OCI-M2 (cell line): ENCODE measurements around the gene PLCB4.

ENCODE experiments used
- DNase-seq: peaks from one replicate; lab custom pipeline; 2025; ENCODE audit not compliant: unreplicated experiment; lab: John Stamatoyannopoulos, UW

Gene PLCB4

GRCh38 chr20:9422321-9423057 is 353.6 kb downstream of the PLCB4 start:
- no peak for DNase-seq

GRCh38 chr20:9424551-9424950 is 355.7 kb downstream of the PLCB4 start:
- peak; percentile 71 for DNase-seq

GRCh38 chr20:9427430-9428291 is 358.8 kb downstream of the PLCB4 start:
- DNase-seq, result no peak

- no peak for DNase-seq
Measured at GRCh38 chr20:9428292-9428607, 359.4 kb downstream of the PLCB4 start.

- DNase-seq, result no peak
Measured at GRCh38 chr20:9439806-9440205, 370.9 kb downstream of the PLCB4 start.

DNA sequence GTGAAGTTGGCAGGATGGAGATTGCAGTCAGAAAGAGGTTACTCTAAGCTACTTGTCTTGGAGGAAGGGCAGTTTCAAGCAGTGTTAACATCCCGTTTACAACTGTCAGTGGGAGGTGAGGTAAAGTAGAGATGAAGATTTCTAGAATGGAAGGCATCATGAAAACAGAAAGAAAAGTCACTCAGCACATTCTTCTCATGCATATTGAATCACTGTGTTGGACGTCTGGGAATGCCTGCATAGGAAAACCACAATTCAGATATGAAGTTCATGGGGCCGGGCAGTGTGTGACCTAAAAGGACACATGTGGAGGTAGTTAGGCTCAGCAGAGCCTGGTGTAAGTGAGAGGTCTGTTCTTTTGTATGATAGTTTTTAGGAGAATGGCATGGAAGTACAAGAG is 372.0 kb downstream of the PLCB4 start:
- no peak for DNase-seq

GRCh38 chr20:9441948-9442347 is 373.1 kb downstream of the PLCB4 start:
- no peak for DNase-seq

- DNase-seq, result no peak
Measured at GRCh38 chr20:9442858-9443257, 374.0 kb downstream of the PLCB4 start.

DNA sequence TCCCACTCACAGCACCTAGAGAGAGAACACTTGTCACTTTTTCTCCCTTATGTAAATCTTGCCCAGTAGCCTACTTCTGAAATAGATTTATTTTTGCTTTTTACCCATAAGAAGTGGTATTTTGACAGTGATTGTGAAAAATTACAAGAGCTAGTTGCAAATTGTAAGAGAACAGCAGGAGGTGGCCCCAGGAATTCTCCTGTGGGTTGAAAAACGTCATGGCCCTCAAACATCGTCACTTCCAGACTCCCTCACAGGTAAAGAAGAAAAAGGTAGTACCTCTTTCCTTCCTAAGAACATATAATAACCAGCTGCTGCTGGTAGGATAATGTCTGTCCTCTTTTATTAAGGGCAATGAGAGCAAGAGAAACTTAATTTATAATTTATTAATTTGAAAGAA is 376.0 kb downstream of the PLCB4 start:
- DNase-seq, result no peak

GRCh38 chr20:9447182-9447581 is 378.3 kb downstream of the PLCB4 start:
- DNase-seq, result no peak

DNA sequence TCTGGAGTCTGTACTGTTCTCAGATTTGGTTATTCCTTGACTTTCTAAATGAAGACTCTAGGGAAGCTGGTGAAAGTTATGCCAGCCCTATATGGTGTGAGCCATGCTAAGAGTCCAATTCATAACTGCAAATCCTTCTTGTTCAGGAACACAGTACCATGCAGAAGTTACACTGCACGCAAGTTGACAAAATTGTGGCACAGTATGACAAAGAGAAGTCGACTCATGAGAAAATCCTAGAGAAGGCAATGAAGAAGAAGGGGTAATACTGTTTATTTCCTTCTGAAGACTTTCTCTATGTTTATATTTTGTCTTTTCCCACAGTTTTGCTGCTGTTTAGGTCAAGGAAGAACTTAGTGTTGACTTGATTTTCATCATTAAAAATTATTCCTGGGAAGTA is 384.3 kb downstream of the PLCB4 start:
- DNase-seq, result no peak

GRCh38 chr20:9454791-9455190 is 385.9 kb downstream of the PLCB4 start:
- no peak for DNase-seq

DNA sequence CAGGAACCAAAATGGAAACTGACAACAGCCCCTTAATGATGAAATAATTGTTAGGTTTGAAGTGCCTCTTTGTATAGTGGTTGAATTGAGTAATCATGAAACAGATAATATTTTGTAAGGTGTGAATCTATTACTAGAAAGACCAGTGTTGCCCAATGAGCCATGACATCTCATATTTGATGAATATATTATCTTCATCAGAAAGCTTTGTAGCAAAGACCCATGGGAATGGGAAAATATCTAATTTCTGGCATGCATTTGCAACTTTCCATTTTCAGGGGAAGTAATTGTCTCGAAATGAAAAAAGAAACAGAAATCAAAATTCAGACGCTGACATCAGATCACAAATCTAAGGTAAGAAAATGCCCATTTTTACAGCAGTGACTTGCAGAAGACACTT is 388.2 kb downstream of the PLCB4 start:
- no peak for DNase-seq

DNA sequence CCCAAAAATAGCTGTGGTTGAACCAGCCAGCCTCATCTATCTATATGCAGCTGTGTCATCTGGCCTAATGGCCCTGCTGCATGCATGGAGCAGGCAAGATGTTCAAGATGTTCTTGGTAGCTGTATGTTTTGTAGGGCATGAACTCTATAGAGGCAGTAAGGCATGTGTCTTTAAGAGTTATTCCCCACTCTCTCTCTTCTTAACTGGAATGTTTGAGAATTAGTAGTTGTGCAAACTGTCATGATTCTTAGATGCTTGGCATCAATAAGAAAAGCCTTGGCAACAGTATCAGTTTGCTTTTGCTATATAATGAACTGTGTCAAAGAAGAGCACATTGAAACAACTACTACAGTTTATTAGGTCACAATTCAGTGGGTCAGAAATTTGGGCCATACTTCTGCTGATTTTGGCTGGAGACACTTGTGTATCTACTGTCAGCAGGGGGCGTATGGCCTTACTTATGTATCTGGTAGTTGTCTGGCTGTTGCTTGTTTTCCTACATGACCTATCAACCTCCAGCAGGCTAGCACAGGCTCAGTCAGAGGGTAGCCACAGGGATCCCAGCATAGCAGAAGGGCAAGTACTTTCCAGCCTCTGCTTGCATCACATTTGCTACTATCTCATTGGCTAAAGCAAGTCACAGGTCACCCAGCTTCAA is 389.4 kb downstream of the PLCB4 start:
- no peak for DNase-seq

GRCh38 chr20:9460518-9460917 is 391.6 kb downstream of the PLCB4 start:
- DNase-seq, result no peak

GRCh38 chr20:9467995-9468394 is 399.1 kb downstream of the PLCB4 start:
- DNase-seq, result no peak

DNA sequence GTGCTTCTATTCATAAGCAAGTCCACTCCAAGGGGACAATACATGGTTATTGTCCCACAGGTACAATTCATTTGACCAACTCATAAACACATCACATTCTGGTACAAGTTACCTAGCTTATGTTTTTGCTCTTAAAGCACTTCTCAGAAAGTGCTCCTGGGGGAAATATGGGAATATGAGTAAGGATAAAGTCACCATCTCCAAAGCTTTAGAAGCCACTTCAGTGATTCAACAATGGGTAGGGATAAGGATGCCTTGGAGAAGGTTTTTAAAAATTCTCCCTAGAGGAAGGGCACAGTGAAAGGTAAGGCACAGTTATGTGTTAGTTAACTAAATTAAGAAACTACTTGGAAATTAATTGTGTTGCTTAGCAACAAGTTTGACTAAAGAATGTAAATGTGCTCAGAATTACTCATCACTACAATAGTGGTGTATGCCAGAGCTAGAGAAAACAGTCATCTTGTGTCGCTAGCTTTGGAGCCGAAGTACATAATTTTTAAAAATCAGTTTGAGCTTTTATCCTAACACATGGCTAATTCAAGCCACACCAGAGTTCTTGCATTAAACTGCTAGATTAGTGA is 406.0 kb downstream of the PLCB4 start:
- no peak for DNase-seq

DNA sequence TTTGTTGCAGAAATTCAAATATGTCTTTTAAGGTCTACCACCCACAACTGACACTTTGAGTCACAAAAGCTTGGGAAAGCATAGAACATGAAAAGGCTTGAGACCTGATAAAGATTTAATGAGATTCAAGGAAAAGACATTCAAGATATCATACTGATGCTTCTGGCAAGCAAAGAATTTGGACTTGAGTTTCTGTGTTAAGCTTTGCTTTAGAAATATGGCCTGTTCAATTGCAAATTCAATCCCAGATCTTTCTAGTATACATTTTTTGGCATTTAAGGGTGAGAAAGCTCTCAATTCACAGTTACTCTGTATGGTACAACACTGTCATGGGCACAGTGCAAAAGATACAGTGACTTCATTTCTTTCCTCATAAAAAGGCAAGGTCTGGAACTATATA is 406.6 kb downstream of the PLCB4 start:
- no peak for DNase-seq

- DNase-seq, result no peak
Measured at GRCh38 chr20:9476174-9476573, 407.3 kb downstream of the PLCB4 start.

- DNase-seq, result no peak
Measured at GRCh38 chr20:9476637-9477036, 407.8 kb downstream of the PLCB4 start.

DNA sequence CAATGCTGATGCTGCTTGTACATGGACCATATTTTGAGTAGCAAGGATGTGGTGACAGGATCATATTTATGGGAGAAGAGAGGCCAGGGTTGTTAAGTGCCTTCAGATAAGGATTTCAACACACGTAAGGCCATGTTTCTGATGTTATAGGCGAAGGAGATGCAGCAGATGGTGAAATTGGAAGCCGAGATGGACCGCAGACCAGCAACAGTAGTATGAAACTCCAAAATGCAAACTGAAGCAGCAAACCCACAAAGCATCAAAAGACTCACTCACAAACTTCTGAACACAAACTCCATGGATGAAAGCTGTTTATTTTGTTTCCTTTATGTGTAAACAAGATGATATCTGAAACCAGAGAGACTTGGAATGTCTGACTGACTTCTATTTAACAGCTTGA is 409.9 kb downstream of the PLCB4 start:
- DNase-seq, result no peak

DNA sequence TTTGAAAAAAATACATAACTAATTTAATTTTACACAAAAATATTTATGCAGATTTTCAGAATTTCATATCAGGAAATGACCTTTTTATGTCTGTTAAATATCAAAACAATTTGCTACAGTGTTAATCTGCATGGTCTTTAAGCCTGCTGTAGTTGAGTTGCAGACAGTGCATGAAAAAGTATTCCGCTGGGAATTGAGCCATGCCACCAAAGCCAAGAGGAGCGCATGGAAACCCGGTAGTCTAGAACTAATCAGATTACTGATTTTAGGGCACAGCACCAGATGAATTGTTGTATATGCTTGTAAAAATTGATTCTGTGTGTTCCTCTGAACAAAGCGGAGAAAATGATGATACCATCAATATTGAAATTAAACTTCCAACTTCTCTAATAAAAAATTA is 411.2 kb downstream of the PLCB4 start:
- no peak for DNase-seq
